CD4-positive, alpha-beta T cell treated with Interleukin-17A for 4 hours (primary cell): ENCODE data around the gene PASK.

Experiments
- DNase-seq: peaks from one replicate; pipeline ENCODE4 v3.0.0-alpha.2; 2020; ENCODE audit warnings: mixed read lengths

The PASK gene

GRCh38 chr2:241179899-241180298, 30.6 kb upstream of the PASK start:
- DNase-seq: no peak

DNA sequence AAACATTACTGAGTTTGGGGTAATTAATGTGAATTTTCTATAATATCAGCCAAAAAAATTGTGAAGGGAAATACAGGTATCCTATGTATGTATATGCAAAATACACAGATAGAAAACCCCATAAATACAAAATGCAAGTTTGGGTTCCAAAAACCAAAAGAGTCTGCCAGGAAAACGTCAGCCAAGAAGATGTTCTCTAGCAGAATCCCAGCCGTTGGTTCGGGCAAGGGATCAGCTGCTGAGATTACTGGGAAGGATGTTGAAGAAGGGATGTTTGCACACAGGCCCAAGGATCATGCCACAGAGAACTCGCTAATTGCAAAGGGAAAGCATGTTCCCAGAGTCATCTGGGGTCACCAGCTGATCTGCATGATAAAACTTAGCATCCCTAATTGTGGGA, 29.7 kb upstream of the PASK start:
- DNase-seq: no peak

DNA sequence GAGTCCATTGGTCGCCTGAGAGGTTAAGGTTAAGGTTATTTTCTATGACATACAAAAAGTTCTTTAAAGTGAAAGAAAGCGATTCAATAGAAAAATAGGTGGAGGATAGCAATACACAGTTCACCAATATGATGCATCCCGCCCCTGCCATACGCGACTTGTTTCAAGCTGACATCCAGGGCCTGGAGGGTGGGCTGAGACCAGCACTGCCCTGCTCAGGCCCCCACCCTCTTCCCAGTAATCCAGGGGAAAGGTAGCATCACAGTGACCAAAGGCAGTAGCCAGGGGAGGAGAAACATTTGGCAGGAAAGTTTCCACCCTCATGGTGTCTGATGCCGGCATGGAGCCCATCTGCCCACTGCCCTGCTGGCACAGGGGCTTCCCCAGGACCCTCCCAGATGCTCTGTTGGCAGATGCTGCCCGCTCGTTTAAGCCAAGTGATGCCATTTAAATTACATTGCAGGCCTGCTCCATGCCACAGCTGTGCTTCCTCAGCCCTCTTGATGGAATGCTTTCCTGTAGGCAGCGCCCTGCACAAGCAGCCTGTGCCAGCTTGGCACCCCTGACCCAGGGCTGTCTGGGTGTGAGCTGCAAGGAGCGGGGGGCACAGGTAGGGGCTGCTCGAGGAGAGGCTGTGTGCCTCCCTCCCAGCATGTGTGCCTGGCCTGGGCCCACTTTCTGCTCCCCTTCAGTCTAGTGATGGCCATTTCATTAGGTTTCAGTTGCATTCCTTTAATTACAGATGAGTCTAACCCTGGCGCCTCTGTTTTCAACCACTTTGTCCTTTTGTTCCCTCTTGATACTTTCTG, 28.5 kb upstream of the PASK start:
- DNase-seq: no peak

GRCh38 chr2:241173557-241173956, 24.3 kb upstream of the PASK start:
- no peak for DNase-seq

DNA sequence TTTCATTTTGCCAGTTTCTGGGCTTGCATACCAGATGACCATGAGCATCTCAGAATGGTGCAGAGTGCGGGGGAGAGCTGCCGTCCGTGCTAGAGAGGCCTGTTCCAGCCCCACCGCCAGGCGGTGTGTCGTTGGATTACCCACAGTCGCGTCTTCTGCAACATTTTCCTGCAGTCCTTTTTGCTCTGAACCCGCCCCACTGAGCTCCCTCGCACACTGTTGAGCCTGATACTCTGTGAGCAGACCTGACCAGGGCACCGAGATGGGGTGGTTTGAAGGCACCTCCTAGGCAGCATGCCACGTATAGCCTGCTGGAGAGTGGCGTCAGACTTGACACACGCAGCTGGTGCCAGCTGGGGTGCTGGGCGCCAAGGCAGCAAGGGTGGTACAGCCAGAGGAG, 19.1 kb upstream of the PASK start:
- DNase-seq: no peak

- DNase-seq: no peak
These were observed 14.4 kb upstream of the PASK start for GRCh38 chr2:241163601-241164118.

GRCh38 chr2:241161646-241162281, 12.5 kb upstream of the PASK start:
- no peak for DNase-seq

DNA sequence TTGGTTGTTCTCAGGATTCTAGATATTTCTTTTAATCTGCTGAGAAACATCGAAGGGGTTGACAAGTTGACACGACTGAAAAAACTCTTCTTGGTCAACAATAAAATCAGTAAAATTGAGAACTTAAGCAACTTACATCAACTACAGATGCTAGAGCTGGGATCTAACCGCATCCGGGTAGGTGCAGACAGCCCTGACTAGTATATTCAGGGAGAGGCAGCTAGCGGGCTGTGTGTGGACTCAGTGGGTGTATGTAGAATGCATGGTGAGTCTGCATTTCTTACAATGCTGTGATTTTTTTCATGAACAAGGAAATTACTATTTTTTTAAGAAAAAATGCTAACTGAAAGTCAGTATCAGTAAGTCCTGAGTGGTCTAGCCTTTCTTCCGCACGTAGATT, 11.0 kb upstream of the PASK start:
- no peak for DNase-seq

- no peak for DNase-seq
These were observed 9.8 kb upstream of the PASK start for GRCh38 chr2:241159116-241159515.

DNA sequence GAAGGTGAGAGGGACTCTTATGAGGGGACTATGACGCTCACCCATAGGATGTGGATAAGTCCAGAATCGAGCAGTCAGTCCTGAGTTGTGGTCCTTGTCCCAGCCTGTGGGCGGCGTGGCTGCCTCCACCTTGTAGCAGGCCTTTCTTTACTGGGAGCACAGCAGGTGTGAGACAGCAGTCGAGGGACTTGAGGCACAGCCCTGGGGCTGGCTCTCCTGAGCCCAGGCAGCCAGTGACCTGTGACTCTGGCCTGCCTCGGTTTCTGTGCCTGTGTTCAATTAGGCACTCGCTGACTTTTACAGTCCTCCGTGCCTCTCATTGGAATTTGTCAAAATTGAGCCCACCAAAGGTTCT, 9.3 kb upstream of the PASK start:
- no peak for DNase-seq

DNA sequence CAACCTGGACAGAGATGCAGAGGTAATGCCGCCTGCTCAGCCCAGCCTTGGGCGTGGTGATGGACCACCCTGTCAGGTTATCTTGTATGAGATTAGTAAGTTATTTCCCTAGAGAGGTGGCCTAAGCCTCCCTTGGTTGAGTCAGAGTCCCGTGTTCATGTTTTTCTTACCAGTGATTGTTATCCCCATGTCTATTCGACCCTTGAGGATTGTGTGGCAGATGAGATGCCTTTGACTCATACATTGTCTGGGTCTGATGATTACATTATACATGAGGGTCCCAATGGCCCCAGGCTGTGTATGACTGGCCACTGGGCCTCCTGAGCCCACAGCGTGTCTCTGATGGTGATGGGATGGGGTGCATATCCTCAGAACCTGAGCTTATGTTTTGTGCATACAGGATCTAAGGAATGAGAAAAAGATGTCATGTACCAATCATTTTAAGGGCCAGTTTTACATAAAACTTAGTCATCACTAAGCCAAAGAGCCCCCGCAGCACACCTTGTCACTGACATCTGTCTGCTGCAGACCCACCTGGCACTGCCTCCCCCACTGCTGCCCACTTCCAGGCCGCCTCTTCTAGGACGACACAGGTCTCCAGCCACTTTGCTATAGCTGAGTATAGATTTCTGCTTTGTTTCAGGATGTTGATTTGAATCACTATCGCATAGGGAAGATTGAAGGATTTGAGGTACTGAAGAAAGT, 8.7 kb upstream of the PASK start:
- DNase-seq: no peak

- no peak for DNase-seq
These were observed 7.7 kb upstream of the PASK start for GRCh38 chr2:241156971-241157441.

DNA sequence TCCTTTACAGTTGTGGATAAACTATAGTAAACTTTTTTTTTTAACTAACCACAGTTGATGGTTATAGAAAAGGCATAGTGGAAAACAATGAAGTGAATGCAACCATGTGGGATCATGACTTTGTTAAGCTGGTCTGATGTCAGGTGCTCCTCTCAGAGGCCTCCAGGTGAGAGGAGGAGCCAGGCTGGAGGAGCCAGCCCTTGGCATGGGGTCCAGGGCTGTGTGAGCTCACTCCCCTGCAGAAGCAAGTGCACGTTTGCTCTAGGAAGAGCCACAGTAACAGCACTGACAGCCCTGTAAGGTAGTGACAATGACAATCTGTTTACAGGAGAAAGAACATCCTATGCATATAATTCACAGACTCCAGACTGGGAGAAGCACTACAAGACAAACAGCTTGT, 6.7 kb upstream of the PASK start:
- DNase-seq: no peak

DNA sequence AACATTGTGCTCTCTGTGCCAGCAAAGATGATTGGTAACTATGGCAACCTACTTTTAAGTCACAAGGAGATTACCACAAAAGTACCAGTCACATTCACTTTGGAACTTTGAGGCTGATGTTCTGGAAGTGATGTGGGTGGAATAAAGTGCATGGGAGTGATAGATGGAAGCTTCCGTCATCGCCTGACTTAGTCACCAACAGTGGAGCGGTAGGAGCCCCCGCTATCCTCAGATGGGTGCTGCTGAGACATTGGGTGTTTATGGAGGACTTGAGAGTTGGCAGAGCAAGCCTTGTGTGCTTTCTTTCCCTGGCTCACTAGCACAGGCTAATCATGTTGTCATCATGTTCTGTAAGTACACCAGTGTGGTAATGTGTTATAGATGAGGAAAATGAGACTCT, 5.6 kb upstream of the PASK start:
- DNase-seq: no peak

DNA sequence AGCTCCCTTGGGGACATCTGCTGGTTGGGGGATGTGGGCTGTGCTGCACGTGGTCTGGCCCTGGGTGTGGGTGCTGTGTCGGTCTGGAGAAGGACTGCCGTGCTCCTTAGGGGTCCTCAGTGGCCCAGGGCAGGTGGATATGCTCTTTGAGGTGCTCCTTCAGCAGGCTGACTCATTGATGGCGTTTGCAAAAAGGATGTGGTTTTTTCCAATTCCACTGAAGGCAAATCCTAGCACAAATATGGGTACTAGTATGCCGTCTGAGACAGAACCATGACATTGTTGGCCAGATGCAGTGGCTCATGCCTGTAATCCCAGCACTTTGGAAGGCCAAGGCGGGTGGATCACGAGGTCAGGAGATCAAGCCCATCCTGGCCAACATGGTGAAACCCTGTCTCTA, 4.3 kb upstream of the PASK start:
- DNase-seq: no peak

- DNase-seq: no peak
These were observed 2.8 kb upstream of the PASK start for GRCh38 chr2:241151934-241152660.

DNA sequence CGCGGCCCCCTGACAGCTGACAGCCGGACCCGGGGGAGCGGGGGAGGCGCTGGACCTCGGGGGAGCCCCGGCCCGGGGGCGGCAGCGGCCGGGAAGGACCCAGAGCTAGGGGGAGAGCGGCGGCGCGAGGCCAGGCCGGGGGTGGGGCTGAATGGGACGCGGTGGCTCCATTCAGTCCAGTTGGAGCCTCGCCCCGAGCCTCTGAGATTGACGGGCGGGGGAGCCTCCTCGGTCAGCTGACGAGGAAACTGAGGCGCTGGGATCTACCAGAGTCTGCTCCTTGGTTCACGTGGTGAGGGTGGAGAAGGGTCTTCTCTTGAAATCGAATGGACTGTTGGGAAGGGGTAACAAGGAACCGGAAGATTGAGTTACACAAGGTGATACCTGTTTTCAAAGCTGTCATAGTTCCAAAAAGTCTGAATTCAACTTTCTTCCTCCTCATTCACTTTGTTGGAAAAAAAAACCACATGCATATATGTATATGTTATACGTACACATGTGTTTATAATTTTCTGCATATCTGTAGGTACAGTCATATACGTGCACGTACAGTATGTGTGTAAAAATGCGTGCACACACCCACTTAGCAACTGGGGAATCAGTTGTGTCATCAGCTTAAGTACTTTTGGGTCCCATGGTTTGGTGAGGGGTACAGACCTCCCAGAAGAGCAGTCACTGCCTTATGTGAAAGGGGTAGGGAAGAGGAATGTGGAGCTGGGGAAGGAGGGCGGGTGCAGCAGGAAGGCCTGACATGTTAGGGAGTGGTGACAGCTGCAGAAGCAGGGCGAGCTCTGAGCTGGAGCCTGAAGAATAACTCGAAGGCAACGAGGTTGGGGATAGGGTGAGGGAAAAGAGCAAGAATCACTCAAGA, 1.6 kb upstream of the PASK start:
- no peak for DNase-seq

DNA sequence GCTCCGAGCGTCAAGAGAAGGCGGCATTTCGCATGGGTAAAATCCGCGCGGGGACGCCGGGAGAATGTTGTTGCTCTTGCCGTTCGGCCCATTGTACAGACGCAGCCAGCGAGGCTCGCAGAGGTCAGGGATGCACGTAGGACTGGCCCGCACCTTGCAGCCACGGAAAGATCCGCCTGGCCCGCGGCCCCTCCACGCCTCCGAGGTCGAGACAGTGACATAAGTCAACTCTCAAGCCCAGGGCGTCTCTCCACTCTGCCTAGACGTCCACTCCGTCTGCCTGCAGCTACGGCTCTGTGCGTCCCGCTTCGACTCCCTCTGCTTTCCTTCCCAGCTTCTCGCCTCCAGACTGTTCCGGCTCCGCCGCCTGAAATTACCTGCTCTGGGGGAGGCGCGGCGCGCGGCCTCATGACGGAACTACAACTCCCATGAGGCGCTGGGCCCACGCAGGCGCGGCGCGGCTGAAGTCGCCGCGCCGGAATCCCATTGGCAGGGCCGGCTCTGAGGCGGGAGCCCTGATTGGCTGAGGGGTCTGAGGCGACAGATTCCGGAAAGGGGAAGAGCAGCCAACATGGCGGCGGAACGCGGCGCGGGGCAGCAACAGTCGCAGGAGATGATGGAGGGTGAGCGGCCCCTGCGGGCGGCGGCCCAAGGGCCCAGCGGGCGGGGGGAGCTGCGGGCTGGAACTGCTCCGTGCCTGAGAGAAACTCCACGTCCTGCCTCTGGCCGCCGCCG, 820 bp upstream of the PASK start, which contains the start of gene PPP1R7:
Gene PPP1R7 (plus strand): TSS at position 543 of the 735 bp plus-strand sequence. CDS start 29 bp downstream, at position 572.
- DNase-seq: peak; percentile 95

GRCh38 chr2:241149675-241149924, 328 bp upstream of the PASK start:
- DNase-seq: no peak

GRCh38 chr2:241148239-241148638, 1.0 kb downstream of the PASK start:
- no peak for DNase-seq

- DNase-seq: no peak
These were observed 1.9 kb downstream of the PASK start for GRCh38 chr2:241147336-241147735.

- no peak for DNase-seq
These were observed 3.0 kb downstream of the PASK start for GRCh38 chr2:241146286-241146685.
